Measurements from ENCODE around the gene SPATA18.

- no peak for TF ChIP-seq ZNF274 (IDR thresholded peaks at IDR 0.05; ENCODE audit: low read depth, low read length)
- no peak for TF ChIP-seq YY1 (IDR thresholded peaks at IDR 0.05; ENCODE audit: insufficient read depth, insufficient read length)
Measured at GRCh38 chr4:52107745-52108144, 56.6 kb downstream of the SPATA18 start.
